ENCODE results near the gene GH1.
"Not testable (repeated sequence)": the region's sequence is repeated elsewhere in the genome, so short reads cannot be mapped to it uniquely, and the experiment has no call there.

DNA sequence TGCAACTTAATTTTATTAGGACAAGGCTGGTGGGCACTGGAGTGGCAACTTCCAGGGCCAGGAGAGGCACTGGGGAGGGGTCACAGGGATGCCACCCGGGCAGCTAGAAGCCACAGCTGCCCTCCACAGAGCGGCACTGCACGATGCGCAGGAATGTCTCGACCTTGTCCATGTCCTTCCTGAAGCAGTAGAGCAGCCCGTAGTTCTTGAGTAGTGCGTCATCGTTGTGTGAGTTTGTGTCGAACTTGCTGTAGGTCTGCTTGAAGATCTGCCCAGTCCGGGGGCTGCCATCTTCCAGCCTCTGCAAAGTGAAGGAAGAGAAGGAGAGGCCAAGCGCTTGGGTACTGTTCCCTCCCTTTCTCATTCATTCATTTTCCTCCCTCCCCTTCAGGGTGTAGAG lies 1.4 kb downstream of the GH1 start:
- not testable (repeated sequence) for TF ChIP-seq POLR2A, POLR2AphosphoS5, EP300 (IDR thresholded peaks at IDR 0.05)
- TF ChIP-seq, protein P1, sequence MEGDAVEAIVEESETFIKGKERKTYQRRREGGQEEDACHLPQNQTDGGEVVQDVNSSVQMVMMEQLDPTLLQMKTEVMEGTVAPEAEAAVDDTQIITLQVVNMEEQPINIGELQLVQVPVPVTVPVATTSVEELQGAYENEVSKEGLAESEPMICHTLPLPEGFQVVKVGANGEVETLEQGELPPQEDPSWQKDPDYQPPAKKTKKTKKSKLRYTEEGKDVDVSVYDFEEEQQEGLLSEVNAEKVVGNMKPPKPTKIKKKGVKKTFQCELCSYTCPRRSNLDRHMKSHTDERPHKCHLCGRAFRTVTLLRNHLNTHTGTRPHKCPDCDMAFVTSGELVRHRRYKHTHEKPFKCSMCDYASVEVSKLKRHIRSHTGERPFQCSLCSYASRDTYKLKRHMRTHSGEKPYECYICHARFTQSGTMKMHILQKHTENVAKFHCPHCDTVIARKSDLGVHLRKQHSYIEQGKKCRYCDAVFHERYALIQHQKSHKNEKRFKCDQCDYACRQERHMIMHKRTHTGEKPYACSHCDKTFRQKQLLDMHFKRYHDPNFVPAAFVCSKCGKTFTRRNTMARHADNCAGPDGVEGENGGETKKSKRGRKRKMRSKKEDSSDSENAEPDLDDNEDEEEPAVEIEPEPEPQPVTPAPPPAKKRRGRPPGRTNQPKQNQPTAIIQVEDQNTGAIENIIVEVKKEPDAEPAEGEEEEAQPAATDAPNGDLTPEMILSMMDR (IDR thresholded peaks at IDR 0.05): not testable (repeated sequence)
